Measurements from ENCODE around the gene RAB11A. TPM values are rescaled to one million over a fixed set of nuclear protein-coding genes. Genes with fewer than 3 reads are reported as not detected.

RAB11A gene
- total and polyA plus RNA-seq, 9 of the 15 experiments (the other 6 are each of a cell fraction or from before 2014, with no cell fraction given), result 129 to 369 (median 245) TPM

DNA sequence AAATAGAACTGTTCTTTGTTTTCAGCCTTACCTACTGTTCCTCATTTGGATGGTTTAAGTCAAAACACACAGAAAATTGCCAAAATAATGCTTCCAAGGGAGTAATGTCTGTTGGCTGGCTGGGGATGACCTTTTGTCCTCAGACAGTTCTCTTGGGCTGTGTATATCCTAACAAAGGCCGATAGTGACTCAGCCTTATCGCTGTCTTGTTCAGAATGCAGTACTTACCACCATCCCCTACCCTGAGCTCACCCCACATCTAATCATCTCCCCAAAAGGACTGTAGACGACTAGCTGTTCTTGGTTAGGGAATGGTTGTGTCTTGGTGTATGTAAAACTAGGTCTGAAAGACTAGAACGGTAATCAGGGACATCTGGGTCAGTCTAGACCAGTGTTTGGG is 35.0 kb downstream of the RAB11A start:
- Histone ChIP-seq H2AFZ (ENCODE audit: low read depth, low read length) (no peak overlapping the region; the same call in 1 of the 2 replicates), H3K9me1 (ENCODE audit: control insufficient read depth, insufficient read depth, low read length) (no peaks in the 10 kb centered on the region), H4K20me1 (replicated peaks; ENCODE audit: control insufficient read depth, insufficient read depth, low read length) (peaks cover 4% of the 10 kb centered on the region), H3K36me3 (ENCODE audit: control insufficient read depth, insufficient read depth, low read length) (peaks cover 76% of the 10 kb centered on the region), H3K4me3 (no peak overlapping the region), H3K4me2 (ENCODE audit: insufficient read depth, low read length) (peak overlapping the region; percentile 61), H3K9ac (ENCODE audit: insufficient read depth in 1 of 2, low read depth in 2 of 2, low read length in 2 of 2) (0 out of 4 replicates have a peak overlapping the region, but pooled peaks of 1 of the 2 experiments have one; percentile 33), H3K27me3 (ENCODE audit: control insufficient read depth in 2 of 2, insufficient read depth in 2 of 2, low read length in 2 of 2) (no peaks in the 10 kb centered on the region), H3K79me2 (ENCODE audit: control insufficient read depth, insufficient read depth, low read length) (peaks cover 3% of the 10 kb centered on the region; the same call in 1 of the 3 replicates), H3K27ac (ENCODE audit: extremely low read depth, low read depth, low read length) (peak overlapping the region; percentile 57), H3K9me3 (replicated peaks; ENCODE audit: control insufficient read depth, insufficient read depth, low read depth, low read length) (no peaks in the 10 kb centered on the region), H3K4me1 (replicated peaks in 1 of 2; ENCODE audit: control insufficient read depth in 2 of 2, insufficient read depth in 2 of 2, low read length in 2 of 2) (peaks cover 6 to 43% of the 10 kb centered on the region in 2 experiments)
- CTCF ChIA-PET (ENCODE audit: low intra/inter-chr PET ratio), result no interaction called here
- 11% methylated on average over 4 of the region's 4 CpGs for WGBS (ENCODE audit: insufficient coverage, low coverage, missing lambda C conversion rate)
- no TSS peak for BruUV-seq (replicated peaks)
- intact Hi-C loops (cut with micrococcal nuclease) (no loop called here), in situ Hi-C loops (cut with MboI) (no loop called here)
- ATAC-seq (peak; percentile 78), DNase-seq (ENCODE audit: extremely low read depth in 1 of 4, low spot score in 3 of 4) (peak; percentile 45 to 73 (median 60)), FAIRE-seq (peak; percentile 94)
- POLR2A ChIA-PET, result interaction anchor here (0.8 to 1.6 kb wide), 7 partner anchors 9 to 111 kb away, joined by 3 to 4 read pairs (median 3); no protein-coding TSS in a partner anchor
- TF ChIP-seq ARID2 (IDR thresholded peaks at IDR 0.05) (no peak), PTBP1 (IDR thresholded peaks at IDR 0.05; ENCODE audit: low read depth, low read length) (no peak), NR2F6 (CRISPR knock-in tag; IDR thresholded peaks at IDR 0.05) (no peak), NCOR1 (IDR thresholded peaks at IDR 0.05) (peak; percentile 59), PHB2 (IDR thresholded peaks at IDR 0.05; ENCODE audit: low read depth) (no peak), POLR2AphosphoS5 (IDR thresholded peaks at IDR 0.05; ENCODE audit: control insufficient read depth, insufficient read depth, low read depth, low read length) (no peak), JUND (IDR thresholded peaks at IDR 0.05; ENCODE audit: borderline replicate concordance, low read depth, low read length) (peak; percentile 81), JUND (tag; IDR thresholded peaks at IDR 0.05; ENCODE audit: borderline replicate concordance, low read depth, low read length) (peak; percentile 89; the same call in 2 of the 3 replicates), NFYB (IDR thresholded peaks at IDR 0.05; ENCODE audit: extremely low read depth, insufficient read length) (no peak), LARP7 (IDR thresholded peaks at IDR 0.05) (no peak), POLR2H (tag; IDR thresholded peaks at IDR 0.05; ENCODE audit: low read depth) (no peak), COPS2 (conservative IDR thresholded peaks at IDR 0.05) (no peak)
- TF ChIP-seq, protein P1, sequence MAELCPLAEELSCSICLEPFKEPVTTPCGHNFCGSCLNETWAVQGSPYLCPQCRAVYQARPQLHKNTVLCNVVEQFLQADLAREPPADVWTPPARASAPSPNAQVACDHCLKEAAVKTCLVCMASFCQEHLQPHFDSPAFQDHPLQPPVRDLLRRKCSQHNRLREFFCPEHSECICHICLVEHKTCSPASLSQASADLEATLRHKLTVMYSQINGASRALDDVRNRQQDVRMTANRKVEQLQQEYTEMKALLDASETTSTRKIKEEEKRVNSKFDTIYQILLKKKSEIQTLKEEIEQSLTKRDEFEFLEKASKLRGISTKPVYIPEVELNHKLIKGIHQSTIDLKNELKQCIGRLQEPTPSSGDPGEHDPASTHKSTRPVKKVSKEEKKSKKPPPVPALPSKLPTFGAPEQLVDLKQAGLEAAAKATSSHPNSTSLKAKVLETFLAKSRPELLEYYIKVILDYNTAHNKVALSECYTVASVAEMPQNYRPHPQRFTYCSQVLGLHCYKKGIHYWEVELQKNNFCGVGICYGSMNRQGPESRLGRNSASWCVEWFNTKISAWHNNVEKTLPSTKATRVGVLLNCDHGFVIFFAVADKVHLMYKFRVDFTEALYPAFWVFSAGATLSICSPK (IDR thresholded peaks at IDR 0.05; ENCODE audit: borderline replicate concordance), result no peak
- TF ChIP-seq, protein P2, sequence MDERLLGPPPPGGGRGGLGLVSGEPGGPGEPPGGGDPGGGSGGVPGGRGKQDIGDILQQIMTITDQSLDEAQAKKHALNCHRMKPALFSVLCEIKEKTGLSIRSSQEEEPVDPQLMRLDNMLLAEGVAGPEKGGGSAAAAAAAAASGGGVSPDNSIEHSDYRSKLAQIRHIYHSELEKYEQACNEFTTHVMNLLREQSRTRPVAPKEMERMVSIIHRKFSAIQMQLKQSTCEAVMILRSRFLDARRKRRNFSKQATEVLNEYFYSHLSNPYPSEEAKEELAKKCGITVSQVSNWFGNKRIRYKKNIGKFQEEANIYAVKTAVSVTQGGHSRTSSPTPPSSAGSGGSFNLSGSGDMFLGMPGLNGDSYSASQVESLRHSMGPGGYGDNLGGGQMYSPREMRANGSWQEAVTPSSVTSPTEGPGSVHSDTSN (CRISPR knock-in tag; IDR thresholded peaks at IDR 0.05; ENCODE audit: low read depth), result no peak
- TF ChIP-seq, protein P2 (tag; conservative IDR thresholded peaks at IDR 0.05; ENCODE audit: low read depth), result no peak
- TF ChIP-seq, protein P3, sequence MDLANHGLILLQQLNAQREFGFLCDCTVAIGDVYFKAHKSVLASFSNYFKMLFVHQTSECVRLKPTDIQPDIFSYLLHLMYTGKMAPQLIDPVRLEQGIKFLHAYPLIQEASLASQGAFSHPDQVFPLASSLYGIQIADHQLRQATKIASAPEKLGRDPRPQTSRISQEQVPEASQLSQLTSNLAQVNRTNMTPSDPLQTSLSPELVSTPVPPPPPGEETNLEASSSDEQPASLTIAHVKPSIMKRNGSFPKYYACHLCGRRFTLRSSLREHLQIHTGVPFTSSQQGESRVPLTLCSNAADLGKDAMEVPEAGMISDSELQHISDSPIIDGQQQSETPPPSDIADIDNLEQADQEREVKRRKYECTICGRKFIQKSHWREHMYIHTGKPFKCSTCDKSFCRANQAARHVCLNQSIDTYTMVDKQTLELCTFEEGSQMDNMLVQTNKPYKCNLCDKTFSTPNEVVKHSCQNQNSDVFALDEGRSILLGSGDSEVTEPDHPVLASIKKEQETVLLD (IDR thresholded peaks at IDR 0.05), result no peak

Measured in K562 (cell line).